Superior temporal gyrus (tissue), 1 donor: ENCODE measurements around the gene TSHZ1.

Experiments used
- DNase-seq: peaks from one replicate; pipeline ENCODE4 v3.0.0-alpha.2; 2016; ENCODE audit errors: extremely low spot score

TSHZ1 gene

GRCh38 chr18:75207310-75208154 is 3.1 kb upstream of the TSHZ1 start:
- DNase-seq = no peak

GRCh38 chr18:75208155-75208835 is 2.3 kb upstream of the TSHZ1 start:
- no peak for DNase-seq

GRCh38 chr18:75208836-75209128 is 1.8 kb upstream of the TSHZ1 start:
- no peak for DNase-seq

- peak; percentile 77 for DNase-seq
Observed at GRCh38 chr18:75209129-75209950, 1.3 kb upstream of the TSHZ1 start, which contains the start of gene PTGR3. TSS of gene PTGR3 (minus strand) at chr18:75209139. CDS start at chr18:75209058, 81 bp downstream.

GRCh38 chr18:75209951-75210258 is 692 bp upstream of the TSHZ1 start:
- DNase-seq = no peak

GRCh38 chr18:75211002-75211621 is 515 bp downstream of the TSHZ1 start:
- DNase-seq = no peak

- no peak for DNase-seq
Observed at GRCh38 chr18:75211626-75211952, 992 bp downstream of the TSHZ1 start.

- DNase-seq = peak; percentile 24
Observed at GRCh38 chr18:75211953-75212750, 1.6 kb downstream of the TSHZ1 start.

GRCh38 chr18:75212751-75213090 is 2.1 kb downstream of the TSHZ1 start:
- DNase-seq = peak; percentile 38

GRCh38 chr18:75213611-75214331 is 3.2 kb downstream of the TSHZ1 start:
- DNase-seq = no peak

GRCh38 chr18:75214332-75214690 is 3.7 kb downstream of the TSHZ1 start:
- no peak for DNase-seq

- no peak for DNase-seq
Observed at GRCh38 chr18:75214766-75215510, 4.3 kb downstream of the TSHZ1 start.

- no peak for DNase-seq
Observed at GRCh38 chr18:75215663-75216062, 5.1 kb downstream of the TSHZ1 start.

- DNase-seq = no peak
Observed at GRCh38 chr18:75216212-75216910, 5.8 kb downstream of the TSHZ1 start.

GRCh38 chr18:75216911-75217689 is 6.5 kb downstream of the TSHZ1 start:
- DNase-seq = no peak

- no peak for DNase-seq
Observed at GRCh38 chr18:75218065-75218923, 7.7 kb downstream of the TSHZ1 start.

GRCh38 chr18:75219745-75220375 is 9.3 kb downstream of the TSHZ1 start:
- no peak for DNase-seq
